Calu3 (cell line): ENCODE data around the gene GAS6. TPM values are rescaled to one million over a fixed set of nuclear protein-coding genes. Genes with fewer than 3 reads are reported as not detected.

Source experiments
- BruUV-seq: library from RNA; stranded (reverse); fragments of 400-500 nt; replicated peaks from 2 replicates; lab custom pipeline; 2021; lab: Mats Ljungman, UMichigan
- CTCF ChIA-PET: fragments of 300-600 bp; sonication (Branson Sonifier 250); formaldehyde crosslinking; loops from one replicate; lab custom pipeline; 2022; ENCODE audit warnings: antibody characterized with exemption; lab: Charles Lee
- DNase-seq: peaks from one replicate; pipeline ENCODE4 v3.0.0; 2022
- H3K27ac Mint-ChIP-seq: one replicate; pipeline ENCODE4 v1.8.0; 2022; ENCODE audit warnings: mixed read lengths; ENCODE audit not compliant: unreplicated experiment
- H3K27me3 Mint-ChIP-seq: one replicate; pipeline ENCODE4 v1.8.0; 2022; ENCODE audit warnings: mixed read lengths; ENCODE audit not compliant: unreplicated experiment
- H3K36me3 Mint-ChIP-seq: one replicate; pipeline ENCODE4 v1.8.0; 2022; ENCODE audit warnings: mild to moderate bottlenecking, moderate library complexity, mixed read lengths; ENCODE audit not compliant: insufficient read depth, unreplicated experiment
- H3K4me1 Mint-ChIP-seq: one replicate; pipeline ENCODE4 v1.8.0; 2022; ENCODE audit warnings: mild to moderate bottlenecking, low read depth, mixed read lengths; ENCODE audit not compliant: unreplicated experiment
- H3K4me3 Mint-ChIP-seq: one replicate; pipeline ENCODE4 v1.8.0; 2022; ENCODE audit warnings: mild to moderate bottlenecking, low read depth, moderate library complexity, mixed read lengths; ENCODE audit not compliant: unreplicated experiment
- H3K9me3 Mint-ChIP-seq: one replicate; pipeline ENCODE4 v1.8.0; 2022; ENCODE audit warnings: low read depth, mixed read lengths; ENCODE audit not compliant: unreplicated experiment
- CTCF ChIP-seq: fragments of 200-600 bp; IDR thresholded peaks from one replicate; pipeline ENCODE4 v1.8.0; 2022; ENCODE audit warnings: antibody characterized with exemption; ENCODE audit not compliant: unreplicated experiment
- intact Hi-C: fragments of 100-400 bp; cut with micrococcal nuclease; formaldehyde crosslinking; loops from one replicate; pipeline ENCODE4 v1.10.0; 2022; ENCODE audit not compliant: unreplicated experiment
- total RNA-seq: library from RNA; stranded (reverse); gene quantifications from 2 replicates; pipeline ENCODE4 v1.2.3, GENCODE V29; 2022

Gene GAS6
- total RNA-seq, 1 experiment from 2014 or later, result 0.42 TPM

- Mint-ChIP-seq H3K4me1 (no peaks in the 10 kb centered on the region), H3K4me3 (no peak overlapping the region), H3K9me3 (no peaks in the 10 kb centered on the region), H3K27me3 (peaks cover 7% of the 10 kb centered on the region), H3K36me3 (no peaks in the 10 kb centered on the region), H3K27ac (no peak overlapping the region)
- CTCF ChIA-PET, result no interaction called here
- no TSS peak for BruUV-seq
- DNase-seq, result no peak
- no peak for TF ChIP-seq CTCF
- intact Hi-C loops, result no loop called here
Measured at GRCh38 chr13:113843063-113843654, 20.7 kb downstream of the GAS6 start.

- no peak for TF ChIP-seq CTCF
- Mint-ChIP-seq H3K4me1 (peaks cover 6% of the 10 kb centered on the region), H3K4me3 (no peak overlapping the region), H3K9me3 (no peaks in the 10 kb centered on the region), H3K36me3 (no peaks in the 10 kb centered on the region), H3K27me3 (peaks cover 7% of the 10 kb centered on the region), H3K27ac (no peak overlapping the region)
- BruUV-seq, result no TSS peak
- intact Hi-C loops, result no loop called here
- DNase-seq, result no peak
- CTCF ChIA-PET, result no interaction called here
Measured at GRCh38 chr13:113842336-113843062, 21.4 kb downstream of the GAS6 start.

GRCh38 chr13:113841353-113841650 is 22.6 kb downstream of the GAS6 start:
- intact Hi-C loops, result no loop called here
- H3K4me1 Mint-ChIP-seq, result peaks cover 10% of the 10 kb centered on the region

GRCh38 chr13:113840541-113841352 is 23.1 kb downstream of the GAS6 start:
- no peak overlapping the region for H3K27ac Mint-ChIP-seq
- CTCF ChIA-PET, result no interaction called here
- H3K9me3 Mint-ChIP-seq, result no peaks in the 10 kb centered on the region

More at GRCh38 chr13:113841353-113841650, 22.6 kb downstream of the GAS6 start:
- H3K4me3 Mint-ChIP-seq, result no peak overlapping the region
- no TSS peak for BruUV-seq
- no peaks in the 10 kb centered on the region for H3K36me3 Mint-ChIP-seq
- H3K27me3 Mint-ChIP-seq, result peaks cover 7% of the 10 kb centered on the region
- H3K9me3 Mint-ChIP-seq, result no peaks in the 10 kb centered on the region
- TF ChIP-seq CTCF, result no peak
- no peak overlapping the region for H3K27ac Mint-ChIP-seq
- no peak for DNase-seq
- CTCF ChIA-PET, result no interaction called here

More at GRCh38 chr13:113840541-113841352, 23.1 kb downstream of the GAS6 start:
- H3K4me3 Mint-ChIP-seq, result no peak overlapping the region
- intact Hi-C loops, result no loop called here
- peaks cover 10% of the 10 kb centered on the region for H3K4me1 Mint-ChIP-seq
- no peaks in the 10 kb centered on the region for H3K36me3 Mint-ChIP-seq
- no TSS peak for BruUV-seq
- H3K27me3 Mint-ChIP-seq, result peaks cover 7% of the 10 kb centered on the region
- no peak for TF ChIP-seq CTCF
- no peak for DNase-seq
